GM21526 (cell line): ENCODE measurements around the gene PLA2G15.
"Not testable (repeated sequence)": the region's sequence is repeated elsewhere in the genome, so short reads cannot be mapped to it uniquely, and the experiment has no call there.

ENCODE experiments used
- ATAC-seq: cut with Tn5 transposase; IDR thresholded peaks from one replicate; pipeline ENCODE4 v1.9.1; 2021; ENCODE audit warnings: moderate library complexity; ENCODE audit not compliant: unreplicated experiment, low FRiP score

The PLA2G15 gene

DNA sequence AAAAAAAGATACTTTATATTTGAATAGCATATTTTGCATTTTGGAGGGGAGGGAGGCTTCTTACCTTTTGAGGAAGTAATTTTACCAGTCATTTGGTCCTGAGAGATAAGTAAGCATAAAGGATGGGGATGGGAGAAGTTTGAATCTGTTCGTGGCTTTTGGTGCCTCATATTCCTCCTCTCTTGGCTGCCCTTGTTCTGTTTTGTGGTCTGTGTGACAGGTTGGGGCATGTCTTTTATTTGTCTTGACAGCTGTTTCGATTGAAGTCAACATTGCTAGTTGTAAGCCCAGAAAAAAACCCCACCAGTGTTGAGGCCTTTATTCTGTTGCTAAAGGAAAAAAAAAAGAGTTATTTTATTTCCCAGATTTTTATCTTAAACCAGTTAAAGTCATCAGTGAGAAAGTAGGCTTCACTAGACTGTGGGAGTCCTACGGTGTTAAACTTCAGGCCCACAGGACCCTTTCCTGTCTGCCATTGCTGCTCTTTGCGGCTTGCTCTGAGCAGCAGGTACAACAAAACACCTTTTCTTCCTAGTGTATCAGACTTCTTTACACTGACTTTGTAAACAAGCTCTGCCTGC lies 30.5 kb downstream of the PLA2G15 start:
- ATAC-seq = no peak

DNA sequence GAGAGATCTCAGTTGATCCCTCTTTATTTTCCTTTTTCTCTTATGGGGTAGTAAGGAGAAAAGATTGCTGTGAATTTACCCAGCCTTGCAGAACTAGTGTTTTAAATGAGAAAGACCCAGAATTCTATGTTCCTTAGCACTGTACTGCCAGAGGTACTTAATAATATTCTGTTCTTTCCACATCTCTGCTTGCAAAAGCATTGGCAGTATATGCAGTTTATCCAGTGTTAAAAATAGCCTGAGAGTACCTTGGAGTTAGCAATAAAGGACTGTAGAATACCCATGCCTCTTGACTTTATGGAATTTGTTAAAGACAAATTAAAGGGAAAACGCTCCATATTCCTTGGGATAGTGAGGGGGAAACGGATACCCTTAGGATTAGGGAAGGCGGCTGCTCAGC lies 31.1 kb downstream of the PLA2G15 start:
- no peak for ATAC-seq

DNA sequence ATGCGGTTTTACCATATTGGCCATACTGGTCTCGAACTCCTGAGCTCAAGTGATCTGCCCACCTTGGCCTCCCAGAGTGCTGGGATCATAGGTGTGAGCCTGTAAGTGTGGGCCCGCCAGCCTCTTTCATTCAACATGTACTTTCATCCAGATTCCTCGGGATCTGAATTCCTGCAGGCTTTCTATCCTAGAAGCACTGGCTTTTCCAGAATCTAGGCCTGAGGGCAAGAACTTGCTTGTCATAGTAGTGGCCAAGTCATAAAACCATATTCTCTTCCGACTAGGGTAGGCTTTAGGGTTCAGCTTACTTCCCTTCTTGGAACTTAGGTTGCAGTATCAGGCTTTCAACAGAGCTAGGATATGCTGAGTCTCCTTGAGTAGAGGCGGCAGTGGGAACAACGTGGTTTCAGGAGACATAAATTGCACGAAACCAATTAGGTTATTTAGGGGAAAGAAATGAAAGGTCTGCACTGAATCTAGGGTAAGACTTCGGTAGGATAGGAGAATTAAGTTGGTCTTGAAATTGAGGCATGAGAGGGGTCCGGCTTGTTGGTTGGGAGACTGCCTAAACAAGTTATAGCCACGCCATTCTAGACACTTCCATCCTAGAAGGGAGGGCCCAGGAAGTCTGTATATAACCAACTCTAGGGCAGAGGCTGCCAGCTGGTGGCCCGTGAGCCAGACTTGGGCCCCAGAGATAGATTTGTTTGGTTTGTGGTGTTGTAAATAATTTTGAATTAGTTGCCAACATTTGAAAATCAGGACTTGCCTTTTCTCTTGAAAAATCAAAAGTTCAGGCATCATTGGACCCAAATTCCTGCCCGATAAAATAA lies 34.8 kb downstream of the PLA2G15 start:
- no peak for ATAC-seq

DNA sequence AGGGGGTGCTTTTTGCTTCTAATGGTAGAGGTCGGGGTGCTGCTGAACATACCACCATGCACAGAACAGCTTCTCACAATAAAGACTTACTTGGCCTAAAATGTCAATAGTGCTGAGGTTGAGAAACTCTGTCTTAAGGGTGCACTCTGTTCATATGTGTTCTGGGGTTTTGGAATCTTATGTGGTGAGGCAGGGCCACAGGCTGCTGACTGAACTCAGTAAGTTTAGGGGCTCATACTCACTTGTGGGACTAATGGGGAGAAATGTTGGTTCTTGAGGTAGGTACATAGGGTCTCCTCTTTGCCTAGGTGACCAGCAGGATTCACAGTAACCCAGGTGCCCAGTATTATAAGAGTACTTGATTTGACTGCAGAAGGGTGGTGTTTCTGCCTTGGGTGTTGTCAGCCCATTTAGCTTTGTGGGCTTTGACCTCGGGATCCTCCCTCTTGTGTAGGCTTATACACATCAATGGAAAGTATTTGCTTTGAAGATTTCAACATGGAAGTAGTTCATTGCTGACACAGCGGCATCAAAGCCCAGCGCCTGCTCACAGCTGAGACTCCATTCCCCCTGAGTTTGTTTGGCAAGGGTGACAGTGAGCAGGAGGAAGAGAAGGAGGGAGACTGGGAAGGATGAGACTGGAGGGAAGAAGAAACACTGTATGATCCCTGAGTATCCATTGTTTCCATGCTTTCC lies 36.3 kb downstream of the PLA2G15 start:
- ATAC-seq = no peak

DNA sequence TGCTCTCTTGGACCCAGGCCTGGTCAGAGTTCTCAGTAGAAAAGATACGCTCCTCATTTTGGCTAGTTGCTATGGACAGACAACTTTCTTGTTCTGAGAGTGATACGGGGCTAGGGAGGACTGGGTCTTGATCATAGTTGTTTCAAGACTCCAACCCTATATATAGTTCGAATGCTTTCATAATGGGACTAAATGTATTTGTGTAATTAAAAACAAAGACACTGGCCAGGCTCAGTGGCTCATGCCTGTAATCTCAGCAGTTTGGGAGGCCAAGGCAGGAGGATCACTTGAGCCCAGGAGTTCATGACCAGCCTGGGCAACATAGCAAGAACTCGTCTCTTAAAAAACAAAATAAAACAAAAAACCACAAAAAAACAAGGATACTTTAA lies 36.9 kb downstream of the PLA2G15 start:
- no peak for ATAC-seq

DNA sequence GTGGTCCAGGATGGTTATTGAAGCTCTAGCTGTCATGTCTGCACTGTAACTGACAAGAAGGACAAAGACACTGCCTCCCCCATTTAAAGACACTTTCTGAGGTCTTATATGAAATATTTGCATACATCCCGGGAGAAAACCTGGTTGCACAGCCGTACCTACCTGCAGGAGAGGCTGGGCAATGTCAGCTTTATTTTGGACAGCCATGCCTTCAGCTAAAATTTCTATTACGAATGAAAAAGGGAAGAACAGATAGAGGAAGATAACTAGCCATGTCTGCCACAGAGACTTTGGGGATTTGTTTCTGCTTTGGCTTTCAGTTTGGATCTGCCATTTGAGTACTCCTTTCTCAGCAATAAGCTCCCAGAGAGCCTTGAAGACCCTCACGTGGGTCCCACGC lies 38.2 kb downstream of the PLA2G15 start:
- ATAC-seq = no peak

DNA sequence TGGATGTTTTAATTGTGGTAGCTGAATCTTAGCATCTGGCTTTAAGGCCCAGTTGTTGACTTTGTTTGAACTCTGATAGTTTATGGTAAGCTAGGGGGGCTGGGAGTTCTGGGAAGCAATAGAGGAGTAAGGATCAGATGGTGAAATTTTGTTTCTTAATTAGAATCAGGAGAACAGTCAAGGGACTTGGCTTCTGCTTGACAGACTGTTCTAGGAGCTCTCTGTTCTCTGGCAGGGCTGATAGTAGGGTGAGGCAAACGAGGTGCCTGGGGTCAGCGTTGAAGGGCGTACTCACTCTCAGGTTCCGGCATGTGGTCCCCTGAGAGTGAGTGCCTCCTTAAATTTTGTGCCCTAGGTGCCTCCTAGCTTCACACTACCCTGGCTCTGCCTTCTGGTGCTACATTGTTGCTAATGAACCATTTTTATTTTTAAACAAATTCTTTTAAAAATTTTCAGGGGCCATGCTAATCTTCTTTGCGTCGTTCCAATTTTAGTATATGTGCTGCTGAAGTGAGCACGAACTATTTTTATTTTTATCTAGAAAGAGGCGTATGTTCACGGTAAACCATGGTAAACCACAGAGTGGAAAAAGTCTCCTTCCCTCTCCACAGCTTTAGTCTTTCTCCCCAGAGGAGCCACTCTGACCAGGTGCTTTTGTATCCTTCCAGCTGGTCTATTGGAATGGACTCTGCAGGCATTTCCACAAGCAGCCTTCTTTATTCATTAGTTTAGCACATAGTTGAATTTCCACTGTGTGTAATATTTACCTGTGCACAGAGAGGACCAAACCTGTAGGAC lies 38.8 kb downstream of the PLA2G15 start:
- peak; percentile 39 for ATAC-seq

DNA sequence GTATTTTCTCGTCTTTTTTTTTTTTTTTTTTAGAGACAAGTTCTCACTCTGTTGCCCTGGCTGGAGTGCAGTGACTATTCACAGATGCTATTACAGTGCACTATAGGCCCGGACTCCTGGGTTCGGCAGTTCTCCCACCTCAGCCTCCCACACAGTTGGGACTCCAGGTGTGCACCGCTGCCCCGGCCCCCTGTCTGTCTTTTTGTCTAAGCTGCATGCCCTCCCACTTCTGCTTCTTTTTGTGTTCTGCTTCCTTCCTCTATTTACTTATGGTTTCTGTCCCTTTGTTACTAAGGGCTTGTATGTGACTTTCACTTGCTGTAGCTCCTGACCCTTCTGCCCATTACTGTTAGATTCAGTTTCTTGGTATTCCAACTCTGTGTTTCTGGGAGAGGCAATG lies 39.7 kb downstream of the PLA2G15 start:
- peak; percentile 39 for ATAC-seq

DNA sequence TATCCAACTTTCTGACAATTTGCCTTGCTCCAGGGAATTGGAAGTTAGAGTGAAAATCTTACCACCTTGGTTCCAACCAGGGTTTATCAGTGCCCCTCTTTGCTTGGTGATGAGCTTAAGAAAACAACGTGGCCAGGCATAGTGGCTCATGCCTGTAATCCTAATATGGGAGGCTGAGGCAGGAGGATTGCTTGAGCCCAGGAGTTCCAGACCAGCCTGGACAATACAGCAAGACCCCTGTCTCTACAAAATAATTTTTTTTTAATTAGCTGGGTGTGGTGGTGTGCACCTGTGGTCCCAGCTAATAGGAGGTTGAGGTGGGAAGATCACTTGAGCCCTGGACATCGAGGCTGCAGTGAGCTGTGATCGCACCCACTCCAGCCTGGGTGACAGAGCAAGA lies 40.5 kb downstream of the PLA2G15 start:
- ATAC-seq = no peak

DNA sequence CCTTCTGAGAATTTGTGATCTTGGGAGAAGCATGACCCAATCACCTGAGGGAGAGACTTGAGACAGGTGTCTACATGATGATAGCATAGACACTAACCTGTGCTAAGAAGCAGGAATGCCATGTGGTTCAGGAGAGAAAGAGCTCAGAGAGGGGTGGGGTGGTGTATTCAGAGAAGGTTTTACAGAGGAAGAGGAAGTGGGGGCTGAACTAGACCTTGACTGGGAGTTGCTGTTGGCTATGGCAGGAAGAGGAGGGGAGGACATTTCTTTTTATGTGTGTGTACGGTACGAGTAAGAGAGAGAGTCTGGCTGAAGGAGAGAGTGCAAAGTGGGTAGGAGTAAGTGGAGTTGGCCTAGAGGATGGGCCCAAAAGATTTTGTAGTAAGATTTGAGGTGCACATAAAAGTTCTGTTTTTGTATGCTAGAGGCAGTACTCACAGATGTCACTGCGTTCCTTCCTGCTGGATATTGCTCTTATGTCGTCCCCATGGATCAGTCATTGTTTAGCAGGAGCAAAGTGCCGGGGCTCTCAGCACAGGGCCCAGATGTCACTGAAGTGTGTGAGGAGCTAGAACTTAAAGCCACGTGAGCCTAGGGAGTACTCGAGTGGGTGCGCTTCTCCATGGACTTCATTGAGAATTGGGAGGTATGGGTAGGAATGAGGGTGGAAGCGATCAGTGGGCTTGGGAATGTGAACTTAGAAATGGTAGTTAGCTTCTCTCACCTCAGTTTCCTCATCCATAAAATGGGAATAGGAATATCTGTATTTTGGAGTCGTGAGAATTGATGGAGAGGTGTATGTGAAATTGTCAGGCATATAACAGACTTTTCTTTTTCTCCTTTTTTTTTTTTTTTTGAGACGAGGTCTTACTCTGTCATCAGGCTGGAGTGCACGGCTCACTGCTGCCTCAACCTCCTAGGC lies 41.2 kb downstream of the PLA2G15 start:
- ATAC-seq = no peak

DNA sequence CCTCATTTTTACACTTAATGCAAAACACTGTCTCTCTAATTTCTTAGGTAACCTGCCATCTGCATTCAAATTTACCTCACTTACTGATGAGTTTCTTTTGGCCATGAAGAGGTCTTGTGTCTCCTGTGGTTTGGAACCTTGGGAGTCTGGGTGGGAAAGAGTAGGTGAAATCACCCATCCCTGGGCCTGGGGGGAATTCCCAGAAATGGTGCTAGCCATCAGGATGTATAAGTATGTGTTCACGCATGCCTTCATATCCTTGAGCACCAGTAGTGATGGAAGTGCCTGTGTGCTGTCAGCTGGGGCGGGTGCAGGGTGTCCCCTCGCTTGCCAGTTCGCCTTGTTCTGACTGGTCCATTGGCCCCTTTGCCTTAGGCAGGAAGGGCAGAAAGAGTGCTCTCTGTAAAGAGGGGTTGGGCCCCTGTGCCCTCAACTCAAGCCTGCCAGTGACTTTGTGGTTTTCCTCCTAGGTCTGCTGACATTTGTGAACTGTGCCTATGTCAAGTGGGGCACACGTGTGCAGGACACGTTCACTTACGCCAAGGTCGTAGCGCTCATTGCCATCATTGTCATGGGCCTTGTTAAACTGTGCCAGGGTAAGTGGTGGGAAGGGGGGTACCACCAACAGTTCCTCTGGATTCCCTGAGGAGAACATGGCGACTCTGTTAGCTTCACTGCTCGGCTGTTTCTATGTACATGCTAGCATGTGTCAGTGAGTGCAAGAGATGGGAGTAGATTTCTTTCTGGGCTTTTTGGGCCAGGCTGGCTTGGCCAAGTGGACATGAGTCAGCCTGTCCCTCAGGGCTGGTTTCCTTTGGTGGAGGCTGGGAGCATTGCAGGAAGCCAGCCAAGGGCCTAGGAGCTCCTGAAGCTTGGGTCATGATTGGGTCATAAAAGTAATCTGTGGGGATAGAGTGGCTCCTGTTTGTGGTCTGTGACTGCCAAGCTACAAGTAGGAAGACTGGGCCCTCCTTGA lies 42.4 kb downstream of the PLA2G15 start:
- ATAC-seq = no peak

DNA sequence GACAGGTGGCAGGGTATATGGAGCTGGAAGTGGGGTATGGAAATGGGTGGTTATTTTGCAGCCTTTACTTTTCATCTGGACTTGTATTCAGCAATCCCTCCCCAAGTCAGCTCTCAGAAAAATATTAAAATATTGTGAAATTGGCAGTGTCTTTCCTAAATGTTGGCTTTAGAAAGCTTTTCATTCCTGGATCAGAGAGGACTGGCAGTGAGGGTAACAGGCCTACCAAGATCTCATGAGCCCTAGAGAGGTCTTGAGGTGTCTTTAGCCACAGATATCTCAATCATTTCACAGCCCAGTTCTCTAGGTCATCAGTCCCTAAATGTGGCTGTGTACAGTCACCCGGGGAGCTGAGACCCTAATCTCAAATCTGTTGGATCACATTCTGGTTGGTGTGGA lies 43.1 kb downstream of the PLA2G15 start:
- ATAC-seq = no peak

DNA sequence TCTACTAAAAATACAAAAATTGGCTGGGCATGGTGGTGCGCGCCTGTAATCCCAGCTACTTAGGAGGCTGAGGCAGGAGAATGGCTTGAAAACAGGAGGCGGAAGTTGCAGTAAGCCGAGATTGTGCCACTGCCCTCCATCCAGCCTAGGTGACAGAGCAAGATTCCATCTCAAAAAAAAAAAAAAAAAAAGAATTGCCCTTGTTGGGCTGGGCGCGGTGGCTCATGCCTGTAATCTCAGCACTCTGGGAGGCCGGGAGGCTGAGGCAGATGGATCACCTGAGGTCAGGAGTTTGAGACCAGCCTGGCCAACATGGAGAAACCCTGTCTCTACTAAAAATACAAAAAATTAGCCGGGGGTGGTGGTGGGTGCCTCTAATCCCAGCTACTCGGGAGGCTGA lies 43.6 kb downstream of the PLA2G15 start:
- not testable (repeated sequence) for ATAC-seq

DNA sequence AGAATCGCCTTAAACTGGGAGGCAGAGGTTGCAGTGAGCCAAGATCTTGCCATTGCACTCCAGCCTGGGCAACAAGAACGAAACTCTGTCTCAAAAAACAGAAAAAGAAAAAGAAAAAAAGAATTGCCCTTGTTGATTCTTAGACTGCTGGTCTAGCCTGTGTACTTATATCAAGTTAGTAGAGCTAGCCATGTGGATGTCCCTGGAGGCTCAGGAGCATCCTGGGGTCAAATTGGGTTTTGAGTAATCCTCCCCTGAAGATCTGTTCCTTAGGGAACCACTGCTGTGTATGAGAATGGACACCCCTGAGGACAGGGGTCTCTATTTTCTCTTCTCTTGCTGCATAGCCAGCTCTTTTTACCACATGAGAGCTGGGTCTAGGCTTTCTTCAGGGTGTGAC lies 44.0 kb downstream of the PLA2G15 start:
- no peak for ATAC-seq

DNA sequence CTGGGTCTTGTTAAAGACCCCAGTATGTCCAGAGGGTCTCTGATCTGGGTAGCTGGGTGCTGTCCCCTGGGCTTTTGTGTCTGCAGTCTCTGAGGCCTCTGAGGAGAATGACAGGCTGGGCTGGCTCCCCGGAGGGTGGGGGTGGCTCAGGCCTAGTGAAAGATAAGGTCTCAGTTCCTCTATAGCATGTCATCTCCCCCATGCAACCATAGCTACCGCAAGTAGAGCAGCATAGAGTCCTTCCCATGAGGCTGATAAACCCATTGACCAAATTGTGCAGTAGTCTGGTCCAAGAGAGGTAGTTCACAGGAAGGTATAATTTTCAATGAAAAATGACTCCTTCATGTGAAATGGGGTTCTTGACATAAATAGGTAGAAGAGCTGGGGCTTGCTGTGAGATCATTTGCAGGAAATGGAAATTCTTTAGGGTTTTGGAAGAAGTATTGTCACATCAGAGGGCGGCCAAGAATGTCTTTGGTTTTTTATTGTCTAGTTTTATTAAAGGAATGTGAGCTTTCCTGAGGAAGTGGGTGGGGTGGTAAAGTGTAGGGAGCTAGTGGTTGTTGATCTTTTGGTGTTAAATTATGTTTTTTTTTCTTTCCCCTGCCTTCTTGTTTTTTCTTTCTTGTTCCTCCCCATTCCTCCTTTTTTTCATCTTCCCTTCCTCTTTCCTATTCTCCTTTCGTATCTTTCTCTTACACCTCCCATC lies 44.6 kb downstream of the PLA2G15 start:
- peak; percentile 56 for ATAC-seq

DNA sequence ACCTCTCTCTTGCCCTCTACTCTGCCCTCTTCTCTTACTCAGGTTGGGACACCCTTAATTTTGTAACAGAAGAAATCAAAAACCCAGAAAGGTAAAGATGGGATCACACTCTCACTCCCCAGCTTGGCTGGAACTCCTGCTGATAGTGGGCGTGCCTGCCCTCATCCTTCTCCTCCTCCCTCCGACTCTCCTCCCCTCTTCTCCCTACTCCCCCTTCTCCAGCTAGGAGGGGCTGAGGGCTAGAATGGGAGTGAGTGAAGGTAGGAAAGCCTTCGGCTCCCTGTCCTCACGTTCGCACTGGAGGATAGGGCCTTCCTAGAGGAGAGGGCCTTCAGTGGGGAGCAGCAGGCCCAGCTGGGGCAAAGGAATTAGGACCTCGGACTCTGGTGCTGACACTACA lies 45.3 kb downstream of the PLA2G15 start:
- no peak for ATAC-seq

DNA sequence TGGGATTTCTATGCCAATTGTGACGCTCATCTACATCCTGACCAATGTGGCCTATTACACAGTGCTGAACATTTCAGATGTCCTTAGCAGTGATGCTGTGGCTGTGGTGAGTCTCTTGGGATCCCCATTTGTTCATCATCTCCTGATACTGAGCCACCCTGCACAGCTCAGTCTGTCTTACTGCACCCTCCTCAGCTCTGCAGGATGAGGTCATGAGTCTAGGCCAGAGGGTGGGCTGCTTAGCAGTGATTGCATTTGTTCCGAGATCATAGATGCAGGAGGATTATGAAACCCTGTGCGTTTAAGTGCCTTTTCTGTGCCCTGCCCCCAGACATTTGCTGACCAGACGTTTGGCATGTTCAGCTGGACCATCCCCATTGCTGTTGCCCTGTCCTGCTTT lies 46.1 kb downstream of the PLA2G15 start:
- no peak for ATAC-seq

DNA sequence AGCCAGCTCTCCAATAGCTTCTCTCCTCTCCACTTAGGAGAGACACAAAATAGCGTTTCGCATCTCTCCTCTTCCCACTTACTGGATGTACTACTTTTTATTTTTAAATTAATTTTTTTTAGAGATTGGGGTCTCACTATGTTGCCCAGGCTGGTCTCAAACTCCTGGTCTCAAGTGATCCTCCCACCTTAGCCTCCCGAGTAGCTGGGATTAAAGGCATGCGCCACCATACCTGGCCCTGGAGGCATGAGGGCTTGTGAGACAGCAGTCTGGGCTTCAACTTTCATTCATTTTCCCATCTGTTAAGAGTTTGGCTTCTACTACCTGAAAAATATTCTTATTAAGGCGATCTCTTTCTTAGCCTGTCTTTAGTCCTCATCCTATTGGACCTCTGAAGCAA lies 47.3 kb downstream of the PLA2G15 start:
- ATAC-seq = no peak
